HG03196 (cell line): ENCODE results near the gene MYO1D.
A peak's percentile ranks its signal among the peaks of the same experiment; 100 is the strongest.
"Not testable (repeated sequence)": the region's sequence is repeated elsewhere in the genome, so short reads cannot be mapped to it uniquely, and the experiment has no call there.

Experiments used
- ATAC-seq: cut with Tn5 transposase; IDR thresholded peaks from one replicate; pipeline ENCODE4 v1.9.1; 2021; ENCODE audit not compliant: unreplicated experiment

The MYO1D gene

GRCh38 chr17:32876417-32877163 is at the start of gene MYO1D:
TSS of gene MYO1D (minus strand) at chr17:32877124. CDS start at chr17:32876872, 252 bp downstream.
- peak; percentile 56 for ATAC-seq

- no peak for ATAC-seq
Observed at GRCh38 chr17:32926183-32926582, 49.3 kb upstream of the MYO1D start.

- ATAC-seq = not testable (repeated sequence)
Observed at GRCh38 chr17:32923905-32924304, 47.0 kb upstream of the MYO1D start.

GRCh38 chr17:32921017-32921416 is 44.1 kb upstream of the MYO1D start:
- no peak for ATAC-seq

- no peak for ATAC-seq
Observed at GRCh38 chr17:32920293-32920692, 43.4 kb upstream of the MYO1D start.

- ATAC-seq = not testable (repeated sequence)
Observed at GRCh38 chr17:32919876-32920275, 43.0 kb upstream of the MYO1D start.

- no peak for ATAC-seq
Observed at GRCh38 chr17:32917842-32918241, 40.9 kb upstream of the MYO1D start.

GRCh38 chr17:32917081-32917480 is 40.2 kb upstream of the MYO1D start:
- no peak for ATAC-seq

- ATAC-seq = no peak
Observed at GRCh38 chr17:32916134-32916533, 39.2 kb upstream of the MYO1D start.

- no peak for ATAC-seq
Observed at GRCh38 chr17:32915245-32915644, 38.3 kb upstream of the MYO1D start.

GRCh38 chr17:32914181-32914580 is 37.3 kb upstream of the MYO1D start:
- no peak for ATAC-seq

GRCh38 chr17:32913593-32913992 is 36.7 kb upstream of the MYO1D start:
- no peak for ATAC-seq

GRCh38 chr17:32912218-32912897 is 35.4 kb upstream of the MYO1D start:
- no peak for ATAC-seq

- no peak for ATAC-seq
Observed at GRCh38 chr17:32910769-32911168, 33.8 kb upstream of the MYO1D start.

- ATAC-seq = no peak
Observed at GRCh38 chr17:32909787-32910369, 33.0 kb upstream of the MYO1D start.

GRCh38 chr17:32907583-32907982 is 30.7 kb upstream of the MYO1D start:
- ATAC-seq = no peak

- no peak for ATAC-seq
Observed at GRCh38 chr17:32904891-32905290, 28.0 kb upstream of the MYO1D start.

- no peak for ATAC-seq
Observed at GRCh38 chr17:32903774-32904673, 27.1 kb upstream of the MYO1D start.

- ATAC-seq = no peak
Observed at GRCh38 chr17:32901743-32902142, 24.8 kb upstream of the MYO1D start.

GRCh38 chr17:32899236-32900013 is 22.5 kb upstream of the MYO1D start:
- no peak for ATAC-seq
